Measurements from ENCODE around the gene AXIN1. TPM values are rescaled to one million over a fixed set of nuclear protein-coding genes. Genes with fewer than 3 reads are reported as not detected.

AXIN1 gene
- total and polyA plus RNA-seq, 2 donors: 20.0 to 24.1 TPM

- H3K9me3 ChIP-seq (ENCODE audit: control insufficient read depth in 2 of 2, insufficient read depth in 1 of 2, low read length in 1 of 2): peaks cover 0 to 10% of the 10 kb centered on the region in 2 donors
- DNase-seq (ENCODE audit: low read depth in 6 of 9, low spot score in 9 of 9): no peak
- 91% methylated on average over 17 of the region's 17 CpGs for WGBS
- H3K36me3 ChIP-seq (ENCODE audit: control insufficient read depth in 2 of 2, insufficient read depth in 2 of 2, low read length in 1 of 2): peaks cover 47 to 78% of the 10 kb centered on the region in 2 donors
- no peaks in the 10 kb centered on the region for H3K4me1 ChIP-seq (ENCODE audit: control insufficient read depth in 2 of 2, insufficient read depth in 2 of 2, low read length in 2 of 2)
- no peaks in the 10 kb centered on the region for H3K27me3 ChIP-seq (ENCODE audit: control insufficient read depth in 2 of 2, insufficient read depth in 1 of 2, low read length in 1 of 2)
- H3K4me3 ChIP-seq (ENCODE audit: low read length in 2 of 2): no peak overlapping the region
- no peak overlapping the region for H3K27ac ChIP-seq (ENCODE audit: low read depth in 1 of 2, low read length in 1 of 2)
Observed at GRCh38 chr16:291539-291938, 61.0 kb downstream of the AXIN1 start.

GRCh38 chr16:290681-291405 is 61.7 kb downstream of the AXIN1 start:
- H3K27me3 ChIP-seq (ENCODE audit: control insufficient read depth in 2 of 2, insufficient read depth in 1 of 2, low read length in 1 of 2): no peaks in the 10 kb centered on the region
- WGBS: 98% methylated on average over 50 of the region's 50 CpGs
- no peaks in the 10 kb centered on the region for H3K4me1 ChIP-seq (ENCODE audit: control insufficient read depth in 2 of 2, insufficient read depth in 2 of 2, low read length in 2 of 2)
- no peak overlapping the region for H3K4me3 ChIP-seq (ENCODE audit: low read length in 2 of 2)
- H3K27ac ChIP-seq (ENCODE audit: low read depth in 1 of 2, low read length in 1 of 2): no peak overlapping the region
- peaks cover 0 to 15% of the 10 kb centered on the region in 2 donors for H3K9me3 ChIP-seq (ENCODE audit: control insufficient read depth in 2 of 2, insufficient read depth in 1 of 2, low read length in 1 of 2)
- no peak for DNase-seq (ENCODE audit: low read depth in 6 of 9, low spot score in 9 of 9)
- peaks cover 46 to 74% of the 10 kb centered on the region in 2 donors for H3K36me3 ChIP-seq (ENCODE audit: control insufficient read depth in 2 of 2, insufficient read depth in 2 of 2, low read length in 1 of 2)

DNA sequence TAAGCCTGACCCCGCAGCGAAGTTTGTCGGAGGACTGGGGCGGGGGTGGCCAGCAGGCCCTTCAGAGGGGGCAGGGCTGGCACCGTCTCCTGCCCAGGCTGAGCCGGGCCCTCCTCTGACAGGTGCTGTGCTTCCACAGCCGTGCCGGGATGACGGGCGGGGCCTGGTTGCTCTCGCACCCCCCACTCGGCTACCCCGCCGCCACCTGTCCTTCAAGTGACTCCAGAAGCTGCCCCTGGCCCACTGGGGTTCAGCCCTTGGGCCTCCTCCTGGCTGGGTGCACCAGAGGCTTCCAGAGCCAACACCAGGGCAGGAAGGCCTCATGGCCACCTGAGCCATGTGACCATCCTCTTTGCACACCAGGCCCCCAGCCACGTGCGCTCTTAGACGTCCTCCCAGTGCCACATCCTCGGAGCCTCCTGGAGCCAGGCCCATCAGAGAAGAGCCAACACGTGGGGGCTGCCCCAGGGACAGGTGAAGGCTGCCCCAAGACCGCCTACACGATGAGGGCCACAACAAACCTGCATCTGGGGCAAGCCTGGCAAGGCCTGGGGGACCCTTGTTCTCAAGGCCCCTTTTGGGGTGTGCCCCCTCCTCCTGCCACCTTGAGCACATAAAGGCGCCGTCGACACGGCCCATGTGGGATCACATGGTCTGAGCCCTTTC is 62.4 kb downstream of the AXIN1 start:
- Histone ChIP-seq H3K4me3 (ENCODE audit: low read length in 2 of 2) (no peak overlapping the region), H3K27me3 (ENCODE audit: control insufficient read depth in 2 of 2, insufficient read depth in 1 of 2, low read length in 1 of 2) (no peaks in the 10 kb centered on the region), H3K4me1 (ENCODE audit: control insufficient read depth in 2 of 2, insufficient read depth in 2 of 2, low read length in 2 of 2) (no peaks in the 10 kb centered on the region), H3K9me3 (ENCODE audit: control insufficient read depth in 2 of 2, insufficient read depth in 1 of 2, low read length in 1 of 2) (peaks cover 0 to 15% of the 10 kb centered on the region in 2 donors), H3K36me3 (ENCODE audit: control insufficient read depth in 2 of 2, insufficient read depth in 2 of 2, low read length in 1 of 2) (peaks cover 46 to 72% of the 10 kb centered on the region in 2 donors), H3K27ac (ENCODE audit: low read depth in 1 of 2, low read length in 1 of 2) (no peak overlapping the region)
- 98% methylated on average over 25 of the region's 25 CpGs for WGBS
- DNase-seq (ENCODE audit: low read depth in 6 of 9, low spot score in 9 of 9): no peak

DNA sequence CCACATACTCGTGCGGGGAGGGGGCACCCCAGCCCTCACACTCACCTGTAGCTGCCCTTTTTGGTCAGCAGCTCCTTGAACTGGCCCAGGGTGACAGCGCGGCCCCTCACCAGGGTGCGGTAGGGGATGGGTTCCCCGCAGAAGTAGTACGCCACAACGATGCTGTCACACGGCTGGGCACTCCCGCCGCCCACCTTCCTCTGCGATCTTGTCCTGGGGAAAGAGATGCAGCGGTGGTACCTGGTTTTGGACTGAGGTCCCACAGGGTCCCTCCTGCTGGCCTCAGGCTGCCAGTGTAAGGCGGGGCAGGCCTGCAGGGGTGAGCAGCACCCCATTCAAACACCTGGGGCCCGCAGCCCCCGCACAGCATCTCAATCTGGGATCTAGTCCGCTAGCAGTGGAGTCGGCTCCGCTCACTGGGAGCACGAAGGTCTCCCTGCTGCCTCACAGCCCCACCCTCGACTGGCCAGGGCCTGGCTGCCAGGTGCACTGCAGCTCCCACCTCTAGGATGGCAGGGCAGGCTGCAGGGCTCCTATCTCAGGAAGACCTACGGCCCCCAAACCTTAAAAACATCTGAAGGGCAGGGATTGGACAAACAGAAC is 63.0 kb downstream of the AXIN1 start:
- Histone ChIP-seq H3K27me3 (ENCODE audit: control insufficient read depth in 2 of 2, insufficient read depth in 1 of 2, low read length in 1 of 2) (no peaks in the 10 kb centered on the region), H3K27ac (ENCODE audit: low read depth in 1 of 2, low read length in 1 of 2) (no peak overlapping the region), H3K4me3 (ENCODE audit: low read length in 2 of 2) (no peak overlapping the region), H3K36me3 (ENCODE audit: control insufficient read depth in 2 of 2, insufficient read depth in 2 of 2, low read length in 1 of 2) (peaks cover 46 to 71% of the 10 kb centered on the region in 2 donors), H3K9me3 (ENCODE audit: control insufficient read depth in 2 of 2, insufficient read depth in 1 of 2, low read length in 1 of 2) (peaks cover 0 to 21% of the 10 kb centered on the region in 2 donors), H3K4me1 (ENCODE audit: control insufficient read depth in 2 of 2, insufficient read depth in 2 of 2, low read length in 2 of 2) (no peaks in the 10 kb centered on the region)
- no peak for DNase-seq (ENCODE audit: low read depth in 6 of 9, low spot score in 9 of 9)
- WGBS: 97% methylated on average over 22 of the region's 22 CpGs

- WGBS: 97% methylated on average over 33 of the region's 33 CpGs
- peaks cover 0 to 21% of the 10 kb centered on the region in 2 donors for H3K9me3 ChIP-seq (ENCODE audit: control insufficient read depth in 2 of 2, insufficient read depth in 1 of 2, low read length in 1 of 2)
- H3K36me3 ChIP-seq (ENCODE audit: control insufficient read depth in 2 of 2, insufficient read depth in 2 of 2, low read length in 1 of 2): peaks cover 46 to 64% of the 10 kb centered on the region in 2 donors
- H3K27ac ChIP-seq (ENCODE audit: low read depth in 1 of 2, low read length in 1 of 2): no peak overlapping the region
- peaks cover 0 to 4% of the 10 kb centered on the region in 2 donors for H3K27me3 ChIP-seq (ENCODE audit: control insufficient read depth in 2 of 2, insufficient read depth in 1 of 2, low read length in 1 of 2)
- no peak for DNase-seq (ENCODE audit: low read depth in 6 of 9, low spot score in 9 of 9)
- H3K4me1 ChIP-seq (ENCODE audit: control insufficient read depth in 2 of 2, insufficient read depth in 2 of 2, low read length in 2 of 2): no peaks in the 10 kb centered on the region
- H3K4me3 ChIP-seq (ENCODE audit: low read length in 2 of 2): no peak overlapping the region
Observed at GRCh38 chr16:287981-288920, 64.3 kb downstream of the AXIN1 start.

DNA sequence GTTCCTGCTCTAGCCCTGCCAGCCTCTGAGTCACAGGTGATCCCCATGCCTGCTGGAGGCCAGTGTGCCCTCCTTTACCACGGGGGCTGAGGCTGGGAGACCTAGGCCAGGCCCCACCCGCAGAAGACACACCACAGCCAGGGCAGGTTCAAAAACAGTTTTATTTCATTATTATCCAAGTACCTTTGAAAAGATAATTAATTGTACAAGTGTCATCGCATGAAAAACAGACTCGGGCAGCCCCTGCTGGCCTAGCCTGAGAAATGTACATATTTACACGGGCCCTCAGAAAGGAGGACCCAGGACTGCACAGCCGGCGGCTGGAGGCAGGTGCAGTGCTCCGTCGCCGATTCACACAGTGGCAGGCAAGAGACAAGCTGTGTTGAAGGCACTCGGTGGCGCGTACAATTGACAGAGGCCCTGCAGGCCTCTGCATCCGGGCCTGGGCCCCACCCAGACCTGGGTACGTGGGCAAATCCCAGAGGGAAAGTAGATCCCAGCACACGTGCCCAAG is 65.2 kb downstream of the AXIN1 start:
- Histone ChIP-seq H3K27ac (ENCODE audit: low read depth in 1 of 2, low read length in 1 of 2) (no peak overlapping the region), H3K36me3 (ENCODE audit: control insufficient read depth in 2 of 2, insufficient read depth in 2 of 2, low read length in 1 of 2) (peaks cover 44 to 55% of the 10 kb centered on the region in 2 donors), H3K27me3 (ENCODE audit: control insufficient read depth in 2 of 2, insufficient read depth in 1 of 2, low read length in 1 of 2) (peaks cover under 1 to 13% of the 10 kb centered on the region in 2 donors), H3K4me1 (ENCODE audit: control insufficient read depth in 2 of 2, insufficient read depth in 2 of 2, low read length in 2 of 2) (no peaks in the 10 kb centered on the region), H3K4me3 (ENCODE audit: low read length in 2 of 2) (no peak overlapping the region), H3K9me3 (ENCODE audit: control insufficient read depth in 2 of 2, insufficient read depth in 1 of 2, low read length in 1 of 2) (peaks cover 0 to 21% of the 10 kb centered on the region in 2 donors)
- 93% methylated on average over 16 of the region's 16 CpGs for WGBS
- no peak for DNase-seq (ENCODE audit: low read depth in 6 of 9, low spot score in 9 of 9)

- Histone ChIP-seq H3K9me3 (ENCODE audit: control insufficient read depth in 2 of 2, insufficient read depth in 1 of 2, low read length in 1 of 2) (peaks cover 0 to 21% of the 10 kb centered on the region in 2 donors), H3K27me3 (ENCODE audit: control insufficient read depth in 2 of 2, insufficient read depth in 1 of 2, low read length in 1 of 2) (peaks cover 7 to 18% of the 10 kb centered on the region in 2 donors), H3K36me3 (ENCODE audit: control insufficient read depth in 2 of 2, insufficient read depth in 2 of 2, low read length in 1 of 2) (peaks cover 38 to 49% of the 10 kb centered on the region in 2 donors), H3K4me1 (ENCODE audit: control insufficient read depth in 2 of 2, insufficient read depth in 2 of 2, low read length in 2 of 2) (no peaks in the 10 kb centered on the region), H3K27ac (ENCODE audit: low read depth in 1 of 2, low read length in 1 of 2) (no peak overlapping the region), H3K4me3 (ENCODE audit: low read length in 2 of 2) (no peak overlapping the region)
- WGBS: 96% methylated on average over 22 of the region's 22 CpGs
- DNase-seq (ENCODE audit: low read depth in 6 of 9, low spot score in 9 of 9): no peak
Observed at GRCh38 chr16:286491-287297, 65.8 kb downstream of the AXIN1 start.

All from thymus (tissue), 11 donors.